ENCODE data around the gene HJV.
"Not testable (repeated sequence)": the region's sequence is repeated elsewhere in the genome, so short reads cannot be mapped to it uniquely, and the experiment has no call there.

The HJV gene, protein sequence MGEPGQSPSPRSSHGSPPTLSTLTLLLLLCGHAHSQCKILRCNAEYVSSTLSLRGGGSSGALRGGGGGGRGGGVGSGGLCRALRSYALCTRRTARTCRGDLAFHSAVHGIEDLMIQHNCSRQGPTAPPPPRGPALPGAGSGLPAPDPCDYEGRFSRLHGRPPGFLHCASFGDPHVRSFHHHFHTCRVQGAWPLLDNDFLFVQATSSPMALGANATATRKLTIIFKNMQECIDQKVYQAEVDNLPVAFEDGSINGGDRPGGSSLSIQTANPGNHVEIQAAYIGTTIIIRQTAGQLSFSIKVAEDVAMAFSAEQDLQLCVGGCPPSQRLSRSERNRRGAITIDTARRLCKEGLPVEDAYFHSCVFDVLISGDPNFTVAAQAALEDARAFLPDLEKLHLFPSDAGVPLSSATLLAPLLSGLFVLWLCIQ

DNA sequence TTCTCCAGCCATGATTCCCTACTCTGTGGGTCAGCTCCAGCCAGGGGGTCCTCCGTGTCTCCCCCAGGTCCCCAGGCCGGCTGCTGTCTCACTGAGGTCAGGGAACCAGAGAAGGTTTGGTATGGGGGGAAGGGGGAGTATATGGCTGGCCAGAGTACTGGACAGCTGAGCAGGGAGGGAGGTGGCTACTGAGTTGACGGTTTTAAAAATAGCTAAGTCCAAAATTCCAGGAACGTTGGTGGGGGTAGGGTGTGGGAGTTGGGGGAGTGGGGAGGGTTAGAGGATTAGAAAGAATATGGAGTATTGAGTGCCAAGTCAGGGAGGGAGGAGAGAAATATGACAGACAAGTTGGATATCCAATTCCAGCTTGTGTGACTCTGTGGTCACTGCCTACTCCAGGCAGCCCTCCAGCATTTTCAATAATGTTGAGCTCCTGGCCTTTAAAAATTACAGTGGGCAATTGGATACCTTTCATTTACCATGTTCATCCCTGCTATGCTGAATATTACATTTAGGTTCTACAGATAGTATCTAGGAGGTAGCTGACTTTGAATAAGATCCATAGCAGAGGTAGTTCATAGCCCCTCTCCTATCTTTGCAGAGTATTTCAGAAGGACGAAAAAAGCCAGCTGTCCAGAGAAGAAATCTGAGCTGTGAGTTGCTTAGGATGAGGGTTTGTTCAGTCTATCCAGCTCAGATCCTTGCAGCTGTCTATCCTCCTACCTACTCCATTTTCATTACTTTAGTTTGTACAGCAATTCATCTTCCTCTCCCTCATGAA, at the start of gene HJV:
Gene HJV, minus strand, starts transcription at position 114 of the 781 bp plus-strand sequence. CDS start 1,504 bp downstream, outside the sequence.
- DNase-seq (ENCODE audit: low read depth): no peak

DNA sequence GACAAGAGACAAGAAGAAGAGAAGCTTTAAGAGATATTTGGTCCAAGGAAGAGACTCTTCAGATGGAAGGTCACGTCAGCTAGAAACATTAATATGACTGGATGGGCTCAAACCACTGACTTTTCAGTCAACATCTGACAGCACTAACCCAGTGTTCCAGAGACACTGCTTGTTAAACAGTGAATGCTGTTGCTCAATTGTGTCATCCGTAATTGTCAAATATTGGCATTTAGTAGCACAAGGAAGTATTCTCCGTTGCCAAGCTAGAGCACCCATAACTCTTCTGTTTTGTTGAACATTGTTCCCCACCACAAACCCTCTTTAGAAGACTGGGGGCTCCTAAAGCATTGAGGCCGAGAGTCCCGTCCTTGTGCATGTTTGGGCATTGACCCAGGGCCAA, 37.6 kb upstream of the HJV start:
- DNase-seq (ENCODE audit: low read depth): not testable (repeated sequence)

DNA sequence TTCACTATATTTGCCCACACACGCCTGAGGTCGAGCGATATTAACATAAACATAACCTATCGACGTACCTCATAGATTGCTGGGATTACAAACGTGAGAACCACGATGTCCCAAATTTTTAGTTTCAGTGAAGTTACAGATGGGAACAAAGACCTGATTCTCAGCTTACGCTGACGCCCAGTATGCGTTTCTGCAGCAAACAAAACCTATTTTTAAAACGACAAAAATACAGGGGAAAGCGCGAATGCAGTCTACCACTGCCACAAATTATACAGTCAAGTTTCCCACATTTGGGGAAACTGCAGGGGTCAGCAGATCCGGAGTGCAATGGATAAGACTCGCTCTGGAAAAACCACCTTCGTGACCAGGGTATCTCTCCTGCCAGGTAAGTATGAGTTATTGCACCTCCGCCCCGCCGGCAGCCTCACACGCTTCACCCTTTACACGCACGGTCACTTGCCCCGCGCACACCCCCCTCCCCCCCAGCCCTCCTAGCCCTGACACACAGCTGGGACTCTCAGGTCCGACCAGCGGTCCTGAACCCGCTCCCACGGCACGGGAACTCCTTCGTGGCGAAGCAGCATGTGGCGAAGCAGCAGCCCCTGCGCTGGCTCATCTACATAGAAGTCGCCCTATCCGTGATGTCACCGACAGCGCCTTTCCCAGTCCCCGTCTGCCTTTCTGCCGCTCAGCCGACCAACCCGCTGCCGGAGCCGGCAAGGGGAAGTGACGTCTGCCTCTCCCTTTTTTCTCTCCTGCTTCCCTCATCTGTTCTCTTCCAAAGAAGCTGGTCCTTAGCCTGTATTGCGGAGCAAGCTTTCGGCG, 30.5 kb upstream of the HJV start:
- DNase-seq (ENCODE audit: low read depth): peak; percentile 77

DNA sequence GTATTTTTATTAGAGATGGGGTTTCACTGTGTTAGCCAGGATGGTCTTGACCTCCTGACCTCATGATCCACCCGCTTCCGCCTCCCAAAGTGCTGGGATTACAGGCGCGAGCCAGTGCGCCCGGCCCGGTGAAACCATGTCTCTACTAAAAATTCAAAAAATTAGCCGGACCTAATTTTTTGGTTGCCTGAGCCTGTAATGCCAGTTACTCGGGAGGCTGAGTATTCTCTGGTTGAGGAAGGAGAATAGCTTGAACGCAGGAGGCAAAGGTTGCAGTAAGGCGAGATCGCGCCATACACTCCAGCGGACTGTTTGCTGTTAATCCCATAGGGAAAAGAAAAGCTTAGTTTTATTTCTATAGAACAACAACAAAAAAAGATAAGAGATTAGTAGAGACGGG, 29.9 kb upstream of the HJV start:
- DNase-seq (ENCODE audit: low read depth): no peak

DNA sequence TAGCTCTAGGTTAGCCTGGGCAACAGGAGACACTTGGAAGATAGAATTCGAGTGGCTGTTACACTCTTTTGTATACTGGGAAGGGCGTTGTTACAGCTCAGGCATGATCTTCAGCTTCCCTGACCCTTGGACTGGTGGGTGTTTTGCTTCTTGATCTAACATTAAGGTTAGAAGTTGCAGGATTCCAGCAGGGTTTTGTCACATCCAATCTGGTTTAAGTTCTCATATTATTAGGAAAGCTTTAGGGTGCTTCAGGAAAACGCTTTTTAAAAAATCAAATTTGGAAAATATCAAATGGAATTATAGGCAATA, 29.1 kb upstream of the HJV start:
- not testable (repeated sequence) for DNase-seq (ENCODE audit: low read depth)

DNA sequence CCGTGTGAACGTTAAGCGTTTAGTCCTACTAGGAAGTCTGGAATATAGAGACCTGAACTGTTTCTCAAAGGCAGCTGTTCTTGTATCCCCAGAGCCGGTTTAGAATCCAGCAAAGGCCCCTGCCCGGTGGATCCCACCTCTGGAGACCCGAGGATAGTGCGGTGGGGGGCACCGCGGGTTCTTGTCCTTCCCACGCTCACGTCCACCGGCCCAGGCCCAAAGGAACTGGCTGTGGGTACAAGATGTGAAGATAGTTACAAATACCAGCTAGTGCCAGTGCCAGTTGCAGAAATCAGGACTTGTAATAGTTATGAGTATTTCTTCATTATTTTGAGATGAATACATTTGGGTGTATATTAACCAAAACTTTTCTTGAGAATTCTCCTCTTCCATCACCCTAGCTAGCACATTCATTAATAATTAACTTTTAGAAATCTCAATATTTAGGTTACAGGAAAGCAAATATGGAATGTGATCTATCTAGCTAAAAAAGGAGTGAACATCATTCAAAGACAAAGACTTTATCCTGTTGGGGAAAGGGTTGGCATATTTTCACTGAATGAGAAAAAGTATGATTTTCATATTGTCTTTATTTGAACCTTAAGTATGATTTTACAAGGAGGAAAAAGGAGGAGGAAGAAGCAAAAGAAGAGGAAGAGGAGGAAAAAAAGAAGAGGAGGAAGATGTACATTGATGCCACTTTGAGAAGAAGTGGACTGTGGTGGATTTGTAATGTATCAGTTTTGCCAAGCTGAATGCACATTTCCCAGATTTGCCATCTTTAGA, 28.5 kb upstream of the HJV start:
- DNase-seq (ENCODE audit: low read depth): not testable (repeated sequence)

DNA sequence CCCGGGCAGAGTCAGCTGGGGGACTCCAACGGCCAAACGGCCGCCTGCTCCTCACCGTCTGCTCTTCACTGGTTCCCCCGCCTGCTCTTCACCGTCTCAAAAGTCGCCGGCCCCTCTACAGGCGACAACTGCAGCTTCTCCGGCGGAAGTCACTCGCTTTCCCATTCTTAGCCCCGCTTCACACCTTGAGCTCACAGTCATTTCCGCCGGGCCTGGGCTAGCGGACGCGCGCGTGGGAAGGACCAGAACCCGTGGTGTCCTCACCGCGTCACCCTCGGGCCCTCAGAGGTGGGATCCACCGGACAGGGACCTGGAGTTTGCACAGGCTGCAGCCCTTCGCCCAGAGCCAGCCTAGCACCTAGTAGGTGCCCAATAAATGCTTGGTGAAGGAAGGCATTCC, 27.9 kb upstream of the HJV start:
- no peak for DNase-seq (ENCODE audit: low read depth)

DNA sequence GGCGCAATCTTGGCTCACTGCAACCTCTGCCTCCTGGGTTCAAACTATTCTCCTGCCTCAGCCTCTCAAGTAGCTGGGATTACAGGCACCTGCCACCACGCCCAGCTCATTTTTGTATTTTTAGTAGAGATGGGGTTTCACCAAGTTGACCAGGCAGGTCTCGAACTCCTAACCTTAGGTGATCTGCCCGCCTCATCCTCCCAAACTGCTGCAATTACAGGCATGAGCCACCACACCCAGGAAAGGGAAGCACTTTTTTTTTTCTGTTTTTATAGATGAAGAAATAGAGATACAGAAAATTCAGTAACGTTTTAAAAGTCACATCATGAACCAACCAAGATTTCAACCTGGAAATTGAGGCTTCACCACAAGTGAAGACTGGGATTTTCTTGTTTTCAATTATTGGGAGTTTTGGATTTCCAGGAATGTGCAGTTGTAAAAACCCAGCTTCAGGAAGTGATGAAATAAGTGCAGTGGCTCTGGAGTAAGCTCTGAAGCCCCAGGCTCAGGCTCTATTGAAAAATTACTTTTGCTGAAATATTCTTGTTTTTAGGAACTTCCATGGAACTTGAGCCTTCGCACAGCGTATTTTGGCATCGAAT, 27.1 kb upstream of the HJV start:
- DNase-seq (ENCODE audit: low read depth): not testable (repeated sequence)

DNA sequence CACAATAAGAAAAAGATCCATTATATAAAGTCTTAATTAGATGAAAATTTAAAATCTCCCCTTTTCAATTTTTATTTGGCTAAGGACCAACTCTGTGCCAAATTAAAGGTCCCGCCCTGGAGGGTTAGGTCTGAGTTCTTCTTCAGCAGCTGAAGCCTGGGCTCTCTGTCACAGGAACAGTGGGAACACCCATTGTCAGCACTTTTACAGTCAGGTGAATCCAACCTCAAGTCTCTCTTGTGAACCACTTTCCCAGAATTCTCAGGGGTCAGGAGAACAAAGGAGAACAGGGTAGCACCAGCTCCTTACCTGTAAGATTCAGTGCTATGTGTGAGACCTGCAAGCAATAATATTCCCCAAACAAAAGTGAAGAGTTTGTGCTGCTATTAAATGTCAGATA, 25.1 kb upstream of the HJV start:
- no peak for DNase-seq (ENCODE audit: low read depth)

DNA sequence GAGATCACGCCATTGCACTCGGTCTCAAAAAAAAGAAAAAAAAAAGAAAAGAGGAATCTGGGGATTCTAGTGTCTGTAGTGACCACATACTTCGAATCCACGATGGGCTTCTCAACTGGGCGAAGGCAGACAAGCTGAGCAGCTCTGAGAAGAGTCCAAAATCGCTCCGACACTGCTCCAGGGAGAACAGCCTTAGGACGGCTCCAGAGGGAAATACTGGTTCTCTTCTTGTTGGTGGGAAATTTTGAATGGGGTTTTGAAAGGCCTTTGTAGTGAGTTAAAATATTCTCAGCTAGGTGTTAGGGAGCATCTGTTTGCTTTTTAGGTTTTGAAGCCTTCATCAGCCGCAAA, 18.3 kb upstream of the HJV start:
- no peak for DNase-seq (ENCODE audit: low read depth)

DNA sequence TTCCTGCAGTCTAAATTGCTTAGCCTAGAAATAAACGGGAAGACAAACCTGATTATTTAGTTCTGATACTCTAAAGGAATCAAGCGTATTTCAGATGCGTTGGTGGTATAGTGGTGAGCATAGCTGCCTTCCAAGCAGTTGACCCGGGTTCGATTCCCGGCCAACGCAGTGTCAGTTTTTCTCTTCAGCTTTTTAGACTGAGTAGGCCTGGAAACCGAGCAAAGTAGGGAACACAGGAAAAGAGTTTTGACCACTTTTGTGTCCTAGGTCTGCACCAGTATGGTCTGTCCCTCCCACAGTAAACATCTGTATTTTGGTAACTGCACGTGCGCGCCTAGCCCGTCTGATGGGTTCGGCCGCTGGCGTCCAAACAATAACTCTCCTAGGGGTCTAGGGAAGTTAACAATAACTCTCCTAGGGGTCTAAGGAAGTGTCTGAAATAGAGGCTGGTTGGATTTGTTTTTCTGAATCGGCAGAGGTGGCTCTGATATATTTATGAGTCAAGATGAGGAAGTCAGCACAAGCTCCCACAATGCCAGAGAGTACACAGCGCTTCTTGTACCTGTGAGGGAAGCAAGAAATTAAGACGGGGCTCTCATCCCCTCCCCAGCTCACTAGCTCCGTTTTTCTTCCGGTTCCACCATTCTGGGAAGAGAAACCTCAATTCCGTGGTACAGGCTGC, 15.6 kb upstream of the HJV start:
- peak; percentile 84 for DNase-seq (ENCODE audit: low read depth)

DNA sequence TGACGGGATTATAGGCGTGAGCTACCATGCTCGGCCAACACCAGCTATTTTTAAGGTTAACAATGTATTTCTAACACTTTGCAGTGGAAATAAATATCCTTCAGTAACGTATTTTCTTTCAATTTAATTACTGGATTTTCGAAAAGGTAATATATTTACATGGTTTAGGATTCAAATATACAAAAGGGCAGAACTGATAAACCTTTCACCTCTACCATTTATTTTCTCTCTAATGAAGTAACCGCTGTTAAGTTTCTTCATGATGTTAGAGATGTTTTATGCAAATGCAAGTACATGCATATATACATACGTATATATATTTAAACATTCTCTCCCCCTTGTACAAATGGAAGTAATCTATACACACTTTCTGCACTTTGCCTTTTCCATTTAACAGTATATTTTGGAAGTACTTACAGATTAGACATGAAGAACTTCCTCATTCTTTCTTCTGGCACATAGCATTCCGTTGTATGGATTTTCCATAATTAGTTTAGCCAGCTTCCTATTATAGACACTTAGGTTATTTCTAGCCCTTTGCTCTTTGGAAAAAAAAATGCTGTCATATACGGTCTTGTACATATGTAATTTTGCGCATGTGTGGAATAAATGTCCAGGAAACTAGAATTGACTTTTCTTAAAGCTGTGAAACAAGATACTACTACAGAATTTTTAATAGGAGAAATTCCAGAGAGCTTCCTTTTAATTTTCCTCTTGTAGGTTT, 14.9 kb upstream of the HJV start:
- DNase-seq (ENCODE audit: low read depth): peak; percentile 35

DNA sequence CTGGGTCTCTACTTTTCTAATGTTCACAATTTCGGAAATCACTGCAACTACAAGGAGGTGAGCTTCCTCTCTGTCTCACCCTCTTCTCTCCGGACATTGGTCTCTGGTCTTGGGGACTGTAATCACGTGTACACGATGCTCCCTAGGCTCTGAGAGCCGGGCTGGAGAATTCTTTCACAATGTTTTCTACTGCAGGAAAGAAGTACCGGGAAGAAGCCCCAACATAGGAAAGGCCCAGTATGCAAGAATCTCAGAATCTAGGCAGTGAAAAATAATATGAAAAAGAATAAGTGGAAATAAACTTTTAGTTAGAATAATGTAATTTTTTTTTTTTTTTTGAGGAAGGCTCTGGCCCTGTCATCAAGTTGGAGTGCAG, 13.5 kb upstream of the HJV start:
- peak; percentile 51 for DNase-seq (ENCODE audit: low read depth)

DNA sequence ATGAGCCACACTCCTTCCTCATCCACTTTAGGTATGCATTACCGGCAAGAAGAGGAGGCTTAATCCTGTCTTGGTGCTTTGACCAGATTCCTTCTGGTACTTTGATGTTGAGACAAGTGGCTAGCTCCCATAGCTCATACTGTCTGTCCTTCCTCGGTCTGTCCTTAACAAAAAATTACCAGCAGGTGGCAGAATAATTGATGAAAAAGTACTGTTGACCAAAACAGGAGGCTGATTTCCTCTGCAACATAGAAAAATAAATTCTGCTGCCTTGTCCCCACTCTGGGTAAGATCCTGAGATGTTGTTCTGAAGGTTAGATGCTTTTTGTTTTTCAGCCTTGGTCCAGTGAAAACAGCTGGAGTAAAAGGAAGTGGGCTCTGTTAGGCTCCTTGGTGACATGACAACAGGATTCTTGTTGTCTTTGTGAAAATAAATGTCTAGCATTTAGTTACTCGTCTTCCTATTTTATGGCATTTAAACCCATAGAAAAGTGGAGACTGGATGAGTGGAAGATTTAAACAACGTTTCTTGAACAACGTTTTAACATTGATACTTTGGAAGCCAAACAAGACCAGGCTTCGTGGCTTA, 11.2 kb upstream of the HJV start:
- DNase-seq (ENCODE audit: low read depth): no peak

DNA sequence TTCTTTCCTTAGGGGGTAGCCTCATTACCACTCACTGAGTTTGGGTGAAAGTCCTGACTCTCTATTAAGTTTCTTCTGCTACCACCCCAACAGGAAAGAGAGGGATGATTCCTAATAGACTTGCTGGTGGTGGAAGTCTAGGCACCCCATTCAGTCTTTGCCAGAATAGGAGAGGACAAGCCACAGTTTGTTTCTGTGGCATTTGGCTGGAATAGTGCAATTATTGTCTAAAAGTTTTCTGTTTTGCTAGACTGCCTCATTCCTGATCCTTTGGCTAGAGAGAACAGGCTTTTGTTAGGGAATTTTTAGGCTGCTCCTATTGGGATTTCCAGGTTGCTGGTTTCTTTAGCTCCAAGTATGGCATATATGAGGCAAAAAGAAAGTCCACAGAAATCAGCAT, 9.9 kb upstream of the HJV start:
- no peak for DNase-seq (ENCODE audit: low read depth)

DNA sequence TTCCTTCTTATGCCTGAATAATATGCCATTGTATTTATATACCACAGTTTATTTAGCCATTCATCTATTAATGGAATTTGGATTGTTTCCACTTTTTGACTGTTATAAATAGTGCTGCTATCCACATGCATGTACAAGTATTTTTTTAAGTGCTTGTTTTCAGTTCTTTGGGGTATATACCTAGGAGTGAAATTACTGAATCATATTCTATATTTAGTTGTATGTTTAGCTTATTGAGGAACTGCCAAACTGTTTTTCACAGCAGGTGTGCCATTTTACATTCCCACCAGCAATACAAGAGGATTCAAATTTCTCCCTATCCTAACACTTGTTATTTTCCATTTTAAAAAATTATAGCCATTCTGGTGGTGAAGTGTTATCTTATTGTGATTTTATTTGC, 7.6 kb upstream of the HJV start:
- no peak for DNase-seq (ENCODE audit: low read depth)

DNA sequence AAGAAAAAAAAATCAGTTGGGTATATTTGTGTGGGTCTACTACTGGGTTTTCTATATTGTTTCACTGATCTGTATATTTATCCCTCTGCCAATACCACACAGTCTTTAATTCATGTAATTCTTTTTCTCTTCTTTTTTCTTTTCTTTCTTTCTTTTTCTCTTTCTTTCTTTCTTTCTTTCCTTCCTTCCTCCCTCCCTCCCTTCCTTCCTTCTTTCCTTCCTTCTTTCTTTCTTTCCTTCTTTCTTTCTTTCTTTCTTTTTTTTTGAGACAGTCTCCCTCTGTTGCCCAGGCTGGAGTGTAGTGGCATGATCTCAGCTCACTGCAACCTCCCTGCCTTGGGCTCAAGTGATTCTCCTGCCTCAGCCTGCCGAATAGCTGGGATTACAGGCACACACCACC, 5.1 kb upstream of the HJV start:
- not testable (repeated sequence) for DNase-seq (ENCODE audit: low read depth)

DNA sequence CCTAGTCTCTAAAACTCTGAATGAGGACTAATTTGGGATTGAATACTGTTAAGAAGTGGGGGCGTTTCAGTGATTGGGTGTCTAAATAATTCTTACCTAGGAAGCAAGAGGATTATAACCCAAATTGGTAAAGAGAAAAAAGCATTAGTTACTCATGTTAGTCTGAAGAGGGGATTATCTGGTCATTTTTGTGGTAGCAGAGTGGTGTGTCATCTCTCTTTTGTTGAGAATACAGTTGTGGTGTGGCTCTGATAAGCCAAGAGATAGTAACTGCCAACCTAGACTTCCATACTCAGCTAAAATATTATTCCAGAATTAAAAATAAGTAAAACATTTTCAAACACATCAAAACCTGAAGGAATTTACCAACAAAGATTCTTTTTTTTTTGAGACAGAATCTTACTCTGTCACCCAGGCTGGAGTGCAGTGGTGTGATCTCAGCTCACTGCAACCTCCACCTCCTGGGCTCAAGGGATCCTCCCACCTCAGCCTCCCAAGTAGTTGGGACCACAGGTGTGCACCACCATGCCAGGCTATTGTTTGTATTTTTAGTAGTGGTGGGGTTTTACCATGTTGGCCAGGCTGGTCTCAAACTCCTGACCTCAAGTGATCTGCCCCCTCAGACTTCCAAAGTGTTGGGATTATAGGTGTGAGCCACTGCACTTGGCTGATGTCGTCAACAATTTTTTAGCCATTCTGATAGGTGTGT, 4.4 kb upstream of the HJV start:
- DNase-seq (ENCODE audit: low read depth): not testable (repeated sequence)

All from HS-27A (cell line).